Colonic mucosa (tissue), 4 donors: ENCODE measurements around the gene NEUROG1. TPM values are rescaled to one million over a fixed set of nuclear protein-coding genes. Genes with fewer than 3 reads are reported as not detected.

Experiments
- DNase-seq: peaks from one replicate; pipeline ENCODE4 v3.0.0-alpha.2; 2020
- H3K27ac ChIP-seq: fragments of 200-600 bp; one replicate; pipeline ENCODE4 v1.8.0; 2021
- H3K27me3 ChIP-seq: fragments of 200-600 bp; one replicate; pipeline ENCODE4 v1.8.0; 2021
- H3K36me3 ChIP-seq: fragments of 200-600 bp; one replicate; pipeline ENCODE4 v1.8.0; 2021
- H3K4me1 ChIP-seq: fragments of 200-600 bp; one replicate; pipeline ENCODE4 v1.8.0; 2021; ENCODE audit warnings: mild to moderate bottlenecking
- H3K4me3 ChIP-seq: fragments of 200-600 bp; one replicate; pipeline ENCODE4 v1.8.0; 2021
- H3K9ac ChIP-seq, 2 donors: one replicate each; pipeline ENCODE4 v1.7.0; 2013; ENCODE audit warnings: control low read depth in 2 of 2, low read depth in 2 of 2, low read length in 2 of 2
- H3K9me3 ChIP-seq: fragments of 200-600 bp; one replicate; pipeline ENCODE4 v1.8.0; 2021
- CTCF ChIP-seq: fragments of 200-600 bp; IDR thresholded peaks from one replicate; pipeline ENCODE4 v1.8.0; 2022; ENCODE audit warnings: antibody characterized with exemption, mild to moderate bottlenecking
- intact Hi-C: fragments of 100-400 bp; cut with DNase I; formaldehyde crosslinking; loops from one replicate; pipeline ENCODE4 v1.14.1; 2022
- total RNA-seq, 2 donors: library from RNA; stranded (reverse); fragmentation: NEBNext Ultra II Directional in 1 of 2; extraction: Animal tissue kit (Norgen Biotek cat#: 25700) in 1 of 2; gene quantifications; one replicate each; pipeline ENCODE4 v1.2.1, GENCODE V29; 2021
- donor health status: healthy.
- donor health status: DM: no; HTN: no; CAD: no.
- donor health status: DM: no; HTN: no; CAD: no.

Gene NEUROG1, protein sequence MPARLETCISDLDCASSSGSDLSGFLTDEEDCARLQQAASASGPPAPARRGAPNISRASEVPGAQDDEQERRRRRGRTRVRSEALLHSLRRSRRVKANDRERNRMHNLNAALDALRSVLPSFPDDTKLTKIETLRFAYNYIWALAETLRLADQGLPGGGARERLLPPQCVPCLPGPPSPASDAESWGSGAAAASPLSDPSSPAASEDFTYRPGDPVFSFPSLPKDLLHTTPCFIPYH
- total RNA-seq = not detected

DNA sequence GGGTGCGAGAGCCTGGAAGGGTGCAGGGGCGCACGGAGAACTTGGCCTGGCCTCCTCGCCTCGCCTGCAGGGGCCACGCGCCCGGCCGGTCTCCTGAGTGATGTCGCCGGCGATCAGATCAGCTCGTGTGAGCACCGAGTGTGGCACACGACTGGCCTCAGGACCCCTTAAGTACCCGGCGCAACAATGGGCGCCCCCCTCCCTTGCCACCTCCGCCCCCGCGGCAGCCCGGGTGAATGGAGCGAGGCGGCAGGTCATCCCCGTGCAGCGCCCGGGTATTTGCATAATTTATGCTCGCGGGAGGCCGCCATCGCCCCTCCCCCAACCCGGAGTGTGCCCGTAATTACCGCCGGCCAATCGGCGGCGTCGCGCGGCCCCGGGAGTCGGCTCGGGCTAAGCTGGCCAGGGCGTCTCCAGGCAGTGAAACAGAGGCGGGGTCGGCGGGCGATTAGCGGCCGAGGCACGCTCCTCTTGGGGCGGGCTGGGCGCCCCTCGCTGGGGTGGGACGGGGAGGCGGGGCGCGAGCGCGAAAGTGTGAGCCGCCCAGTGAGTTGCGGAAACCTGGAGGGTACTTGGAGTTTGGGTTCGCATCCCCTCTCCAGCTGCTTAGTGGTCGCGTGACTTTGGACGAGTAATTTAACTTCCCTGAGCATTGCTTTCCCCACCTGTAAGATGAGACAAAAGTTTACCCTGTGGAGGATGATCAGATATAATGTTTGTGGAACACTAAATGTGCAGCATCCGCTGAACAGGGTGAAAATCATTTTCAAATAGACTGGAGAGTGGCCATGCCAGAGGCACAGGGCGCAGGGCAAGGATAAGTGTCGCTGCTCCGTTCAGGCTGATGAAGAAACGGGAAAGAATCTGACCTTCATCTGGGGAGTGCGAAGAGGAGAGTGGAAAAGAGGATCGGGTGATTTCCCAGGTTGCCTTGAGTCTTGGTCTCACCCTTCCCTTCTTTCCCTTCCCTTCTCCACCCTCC is at the start of gene NEUROG1:
NEUROG1 (minus strand) TSS at position 145 of the 982 bp plus-strand sequence. CDS start 274 bp downstream, outside the sequence.
- TF ChIP-seq CTCF = no peak
- intact Hi-C loops = no loop called here
- H3K27ac ChIP-seq = no peak within 1 kb of the TSS
- H3K36me3 ChIP-seq = no peaks in the 10 kb centered on the region
- H3K4me3 ChIP-seq = no peak within 1 kb of the TSS
- H3K4me1 ChIP-seq = peaks cover 5% of the 10 kb centered on the region
- DNase-seq = peak; percentile 27
- H3K27me3 ChIP-seq = peaks cover 55% of the 10 kb centered on the region
- H3K9me3 ChIP-seq = no peaks in the 10 kb centered on the region
- H3K9ac ChIP-seq = no peak within 1 kb of the TSS

DNA sequence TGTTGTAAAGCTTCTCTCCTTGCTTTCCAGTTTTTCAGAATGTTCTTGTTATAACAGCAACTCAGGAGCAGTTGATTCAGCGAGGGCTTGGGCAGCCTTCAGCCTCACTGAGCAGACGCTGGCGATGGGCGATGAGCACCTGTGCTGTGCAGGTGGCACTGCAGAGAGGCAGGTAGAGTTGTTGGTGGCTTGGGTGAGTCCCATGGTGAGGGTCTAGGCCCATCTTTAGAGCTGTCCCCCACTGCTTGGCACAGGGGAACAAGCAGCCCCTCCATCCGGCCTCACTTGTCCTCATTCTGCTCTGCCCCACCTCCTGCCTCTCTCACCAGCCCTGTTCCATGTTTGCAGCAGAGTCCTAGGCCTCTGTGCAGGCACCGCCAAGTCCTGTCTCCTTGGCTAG is 49.2 kb upstream of the NEUROG1 start:
- no peak overlapping the region for H3K27ac ChIP-seq
- no peak overlapping the region for H3K4me3 ChIP-seq
- DNase-seq = no peak
- no peak for TF ChIP-seq CTCF
- H3K36me3 ChIP-seq = no peaks in the 10 kb centered on the region
- no peaks in the 10 kb centered on the region for H3K27me3 ChIP-seq
- H3K4me1 ChIP-seq = no peaks in the 10 kb centered on the region
- H3K9ac ChIP-seq = no peak overlapping the region
- intact Hi-C loops = no loop called here
- no peaks in the 10 kb centered on the region for H3K9me3 ChIP-seq

DNA sequence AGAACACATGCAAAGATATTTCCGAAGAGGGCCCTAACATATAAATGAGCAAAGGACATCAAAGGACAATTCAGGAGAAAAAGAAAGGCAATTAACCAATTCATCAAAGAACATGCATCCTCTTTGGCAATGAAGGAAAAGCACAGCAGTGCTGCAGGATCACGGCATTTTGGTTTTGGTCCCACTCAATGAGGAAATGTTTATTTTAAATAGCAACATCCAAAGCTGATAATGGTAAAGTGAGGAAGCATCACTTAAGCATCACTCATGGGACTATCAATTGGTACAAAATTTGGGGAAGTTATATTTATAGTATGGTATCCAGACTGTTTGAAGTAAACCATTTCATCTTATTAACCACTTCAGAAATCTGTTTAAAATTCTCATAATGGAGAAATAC is 48.5 kb upstream of the NEUROG1 start:
- Histone ChIP-seq H3K9me3 (no peaks in the 10 kb centered on the region), H3K4me1 (no peaks in the 10 kb centered on the region), H3K36me3 (no peaks in the 10 kb centered on the region), H3K27ac (no peak overlapping the region), H3K4me3 (no peak overlapping the region), H3K27me3 (no peaks in the 10 kb centered on the region), H3K9ac (no peak overlapping the region)
- DNase-seq = no peak
- no peak for TF ChIP-seq CTCF
- intact Hi-C loops = no loop called here

- Histone ChIP-seq H3K4me3 (no peak overlapping the region), H3K9ac (no peak overlapping the region), H3K27me3 (peaks cover 7% of the 10 kb centered on the region), H3K27ac (no peak overlapping the region), H3K36me3 (no peaks in the 10 kb centered on the region), H3K4me1 (no peaks in the 10 kb centered on the region), H3K9me3 (no peaks in the 10 kb centered on the region)
- no peak for DNase-seq
- no peak for TF ChIP-seq CTCF
- intact Hi-C loops = no loop called here
Observed at GRCh38 chr5:135582099-135582781, 46.5 kb upstream of the NEUROG1 start.

- H3K4me1 ChIP-seq = no peaks in the 10 kb centered on the region
- H3K4me3 ChIP-seq = peak within 1 kb of the TSS; percentile 23
- H3K9ac ChIP-seq = peak within 1 kb of the TSS in 1 of 2 donors; percentile 34
- DNase-seq = peak; percentile 37
- peak within 1 kb of the TSS; percentile 28 for H3K27ac ChIP-seq
- intact Hi-C loops = no loop called here
- H3K9me3 ChIP-seq = no peaks in the 10 kb centered on the region
- no peak for TF ChIP-seq CTCF
- H3K27me3 ChIP-seq = peaks cover 7% of the 10 kb centered on the region
- no peaks in the 10 kb centered on the region for H3K36me3 ChIP-seq
Observed at GRCh38 chr5:135578685-135579341, 43.0 kb upstream of the NEUROG1 start, which contains the start of gene CXCL14. TSS of gene CXCL14 (minus strand) at chr5:135578991. CDS start at chr5:135578778, 213 bp downstream.
